GM12878 (cell line): Measurements from ENCODE around the gene DYNLL1. TPM values are rescaled to one million over a fixed set of nuclear protein-coding genes. Genes with fewer than 3 reads are reported as not detected.

Experiments
- ATF2 ChIP-seq: IDR thresholded peaks from 2 replicates; pipeline ENCODE4 v1.6.1; 2012; ENCODE audit warnings: low read length, inconsistent platforms
- BRCA1 ChIP-seq: IDR thresholded peaks from 2 replicates; pipeline ENCODE4 v1.6.1; 2011; ENCODE audit warnings: low read depth, low read length, improper control_type of control experiment
- CREM ChIP-seq: IDR thresholded peaks from 2 replicates; pipeline ENCODE4 v1.6.1; 2014; ENCODE audit warnings: antibody characterized with exemption, low read depth
- HCFC1 ChIP-seq: fragments of 150-350 bp; IDR thresholded peaks from 2 replicates; pipeline ENCODE4 v1.6.1; 2014; ENCODE audit warnings: low read length
- HDGF ChIP-seq: fragments of 450-650 bp; IDR thresholded peaks from 2 replicates; pipeline ENCODE4 v1.6.1; 2016; ENCODE audit warnings: antibody characterized with exemption
- IRF4 ChIP-seq: IDR thresholded peaks from 2 replicates; pipeline ENCODE4 v1.6.1; 2011; ENCODE audit warnings: low read depth, low read length
- KLF5 ChIP-seq: fragments of 450-650 bp; IDR thresholded peaks from 2 replicates; pipeline ENCODE4 v1.6.1; 2014; ENCODE audit warnings: mild to moderate bottlenecking; ENCODE audit not compliant: partially characterized antibody
- NFXL1 ChIP-seq: fragments of 450-650 bp; IDR thresholded peaks from 2 replicates; pipeline ENCODE4 v1.6.1; 2017; ENCODE audit warnings: antibody characterized with exemption, mild to moderate bottlenecking, borderline replicate concordance
- NR2C2 ChIP-seq: IDR thresholded peaks from 2 replicates; pipeline ENCODE4 v1.6.1; 2011; ENCODE audit warnings: borderline replicate concordance, low read depth; ENCODE audit not compliant: control insufficient read depth, insufficient read length
- PAX8 ChIP-seq: fragments of 450-650 bp; IDR thresholded peaks from 2 replicates; pipeline ENCODE4 v1.6.1; 2017; ENCODE audit warnings: mild to moderate bottlenecking, moderate library complexity
- POU2F2 ChIP-seq: IDR thresholded peaks from 3 replicates; pipeline ENCODE4 v1.6.1; 2011; ENCODE audit warnings: low read depth, mild to moderate bottlenecking, low read length, borderline replicate concordance
- RAD51 ChIP-seq: fragments of 450-650 bp; IDR thresholded peaks from 2 replicates; pipeline ENCODE4 v1.6.1; 2016; ENCODE audit warnings: moderate library complexity, mild to moderate bottlenecking, inconsistent platforms
- RELA ChIP-seq: fragments of 450-650 bp; IDR thresholded peaks from 2 replicates; pipeline ENCODE4 v1.8.0; 2014; ENCODE audit warnings: borderline replicate concordance; ENCODE audit not compliant: partially characterized antibody
- RUNX3 ChIP-seq: IDR thresholded peaks from 2 replicates; pipeline ENCODE4 v1.6.1; 2012; ENCODE audit warnings: low read length, inconsistent platforms
- SMARCA5 ChIP-seq: fragments of 450-650 bp; IDR thresholded peaks from 2 replicates; pipeline ENCODE4 v1.6.1; 2017; ENCODE audit warnings: mild to moderate bottlenecking
- SMC3 ChIP-seq: IDR thresholded peaks from 2 replicates; pipeline ENCODE4 v1.6.1; 2011; ENCODE audit warnings: low read length, improper control_type of control experiment, borderline replicate concordance
- SUPT20H ChIP-seq: IDR thresholded peaks from 2 replicates; pipeline ENCODE4 v1.6.1; 2011; ENCODE audit warnings: low read depth, mild to moderate bottlenecking, low read length, moderate library complexity, borderline replicate concordance; ENCODE audit not compliant: control insufficient read depth
- TAF1 ChIP-seq: IDR thresholded peaks from 2 replicates; pipeline ENCODE4 v1.6.1; 2011; ENCODE audit warnings: mild to moderate bottlenecking, low read depth, low read length, borderline replicate concordance
- TCF7 ChIP-seq: IDR thresholded peaks from 2 replicates; pipeline ENCODE4 v1.6.1; 2014; ENCODE audit warnings: antibody characterized with exemption, borderline replicate concordance
- ZZZ3 ChIP-seq: IDR thresholded peaks from 2 replicates; pipeline ENCODE4 v1.6.1; 2011; ENCODE audit warnings: low read depth; ENCODE audit not compliant: control insufficient read depth, insufficient read length
- polyA plus RNA-seq, 11 experiments: library from polyadenylated mRNA; depleted of rRNA in 4 of 11; unstranded in 6 of 11; stranded (reverse) in 5 of 11; fragments of >200 nt; fragmentation: Nextera tagmentation in 4 of 11; fragmentation: Illumina TruSeq in 1 of 11; extraction: Ambion mirVana in 4 of 11; extraction: Trizol in 1 of 11; gene quantifications; 1 replicate in 1 of 11; 2 replicates in 10 of 11; pipeline versions ENCODE4 v1.2.1 to v1.2.3, GENCODE V29; 2011 to 2016; ENCODE audit warnings: inconsistent platforms in 2 of 11, missing spikeins in 2 of 11, low read depth in 1 of 11
- total RNA-seq, 4 experiments: library from RNA; depleted of rRNA in 3 of 4; stranded (reverse); fragments of >200 nt in 3 of 4; fragmentation: Illumina TruSeq in 1 of 4; extraction: Trizol in 1 of 4; gene quantifications; 2 replicates each; pipeline versions ENCODE4 v1.2.1 to v1.2.3, GENCODE V29; 2013 to 2021
- TF ChIP-seq, protein P1 (sequence below): fragments of 450-650 bp; IDR thresholded peaks from 2 replicates; pipeline ENCODE4 v1.6.1; 2018; ENCODE audit warnings: mild to moderate bottlenecking, low read depth, moderate library complexity; ENCODE audit not compliant: partially characterized antibody
- TF ChIP-seq, protein P2 (sequence below): IDR thresholded peaks from 2 replicates; pipeline ENCODE4 v1.6.1; 2012; ENCODE audit warnings: low read depth, low read length, improper control_type of control experiment
- TF ChIP-seq, protein P3 (sequence below): IDR thresholded peaks from 2 replicates; pipeline ENCODE4 v1.6.1; 2012; ENCODE audit warnings: low read depth, low read length, improper control_type of control experiment
- TF ChIP-seq, protein P4 (sequence below): fragments of 450-650 bp; conservative IDR thresholded peaks from 2 replicates; pipeline ENCODE4 v1.6.1; 2017; ENCODE audit warnings: mild to moderate bottlenecking, moderate library complexity

Gene DYNLL1
- total and polyA plus RNA-seq, 10 of the 15 experiments (the other 5 are each of a cell fraction or from before 2014, with no cell fraction given) = 239 to 796 (median 379) TPM

DNA sequence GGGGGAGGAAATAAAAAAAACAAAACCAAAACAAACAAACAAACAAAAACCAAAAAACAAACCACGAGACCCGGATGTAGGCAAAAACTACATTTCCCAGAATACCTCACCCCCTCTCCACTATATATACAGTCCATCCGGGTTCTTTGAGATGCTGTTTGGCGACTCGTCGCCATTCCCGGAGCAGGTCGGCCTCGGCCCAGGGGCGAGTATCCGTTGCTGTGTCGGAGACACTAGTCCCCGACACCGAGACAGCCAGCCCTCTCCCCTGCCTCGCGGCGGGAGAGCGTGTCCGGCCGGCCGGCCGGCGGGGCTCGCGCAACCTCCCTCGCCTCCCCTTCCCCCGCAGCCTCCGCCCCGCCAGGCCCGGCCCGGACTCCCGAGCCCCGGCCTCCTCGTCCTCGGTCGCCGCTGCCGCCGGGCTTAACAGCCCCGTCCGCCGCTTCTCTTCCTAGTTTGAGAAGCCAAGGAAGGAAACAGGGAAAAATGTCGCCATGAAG is 38.3 kb downstream of the DYNLL1 start, which contains the start of gene RNF10 (continued):
- TF ChIP-seq RUNX3 (peak; percentile 75), BRCA1 (no peak), SMARCA5 (peak; percentile 63), RELA (no peak), ZZZ3 (no peak), TCF7 (no peak), TAF1 (peak; percentile 65), RAD51 (peak; percentile 71; the same call in 1 of the 2 replicates), POU2F2 (peak; percentile 83; the same call in 2 of the 3 replicates), HDGF (no peak), NFXL1 (no peak), HCFC1 (peak; percentile 84), IRF4 (no peak), CREM (peak; percentile 25; the same call in 1 of the 2 replicates), NR2C2 (no peak), SMC3 (no peak), SUPT20H (no peak), KLF5 (peak; percentile 47), ATF2 (no peak), PAX8 (no peak)
- TF ChIP-seq, protein P1, sequence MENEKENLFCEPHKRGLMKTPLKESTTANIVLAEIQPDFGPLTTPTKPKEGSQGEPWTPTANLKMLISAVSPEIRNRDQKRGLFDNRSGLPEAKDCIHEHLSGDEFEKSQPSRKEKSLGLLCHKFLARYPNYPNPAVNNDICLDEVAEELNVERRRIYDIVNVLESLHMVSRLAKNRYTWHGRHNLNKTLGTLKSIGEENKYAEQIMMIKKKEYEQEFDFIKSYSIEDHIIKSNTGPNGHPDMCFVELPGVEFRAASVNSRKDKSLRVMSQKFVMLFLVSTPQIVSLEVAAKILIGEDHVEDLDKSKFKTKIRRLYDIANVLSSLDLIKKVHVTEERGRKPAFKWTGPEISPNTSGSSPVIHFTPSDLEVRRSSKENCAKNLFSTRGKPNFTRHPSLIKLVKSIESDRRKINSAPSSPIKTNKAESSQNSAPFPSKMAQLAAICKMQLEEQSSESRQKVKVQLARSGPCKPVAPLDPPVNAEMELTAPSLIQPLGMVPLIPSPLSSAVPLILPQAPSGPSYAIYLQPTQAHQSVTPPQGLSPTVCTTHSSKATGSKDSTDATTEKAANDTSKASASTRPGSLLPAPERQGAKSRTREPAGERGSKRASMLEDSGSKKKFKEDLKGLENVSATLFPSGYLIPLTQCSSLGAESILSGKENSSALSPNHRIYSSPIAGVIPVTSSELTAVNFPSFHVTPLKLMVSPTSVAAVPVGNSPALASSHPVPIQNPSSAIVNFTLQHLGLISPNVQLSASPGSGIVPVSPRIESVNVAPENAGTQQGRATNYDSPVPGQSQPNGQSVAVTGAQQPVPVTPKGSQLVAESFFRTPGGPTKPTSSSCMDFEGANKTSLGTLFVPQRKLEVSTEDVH = no peak
- TF ChIP-seq, protein P2, sequence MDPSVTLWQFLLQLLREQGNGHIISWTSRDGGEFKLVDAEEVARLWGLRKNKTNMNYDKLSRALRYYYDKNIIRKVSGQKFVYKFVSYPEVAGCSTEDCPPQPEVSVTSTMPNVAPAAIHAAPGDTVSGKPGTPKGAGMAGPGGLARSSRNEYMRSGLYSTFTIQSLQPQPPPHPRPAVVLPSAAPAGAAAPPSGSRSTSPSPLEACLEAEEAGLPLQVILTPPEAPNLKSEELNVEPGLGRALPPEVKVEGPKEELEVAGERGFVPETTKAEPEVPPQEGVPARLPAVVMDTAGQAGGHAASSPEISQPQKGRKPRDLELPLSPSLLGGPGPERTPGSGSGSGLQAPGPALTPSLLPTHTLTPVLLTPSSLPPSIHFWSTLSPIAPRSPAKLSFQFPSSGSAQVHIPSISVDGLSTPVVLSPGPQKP = peak; percentile 40; the same call in 1 of the 2 replicates
- TF ChIP-seq, protein P3, sequence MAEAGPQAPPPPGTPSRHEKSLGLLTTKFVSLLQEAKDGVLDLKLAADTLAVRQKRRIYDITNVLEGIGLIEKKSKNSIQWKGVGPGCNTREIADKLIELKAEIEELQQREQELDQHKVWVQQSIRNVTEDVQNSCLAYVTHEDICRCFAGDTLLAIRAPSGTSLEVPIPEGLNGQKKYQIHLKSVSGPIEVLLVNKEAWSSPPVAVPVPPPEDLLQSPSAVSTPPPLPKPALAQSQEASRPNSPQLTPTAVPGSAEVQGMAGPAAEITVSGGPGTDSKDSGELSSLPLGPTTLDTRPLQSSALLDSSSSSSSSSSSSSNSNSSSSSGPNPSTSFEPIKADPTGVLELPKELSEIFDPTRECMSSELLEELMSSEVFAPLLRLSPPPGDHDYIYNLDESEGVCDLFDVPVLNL = 0 out of 2 replicates have a peak, but pooled peaks have one; percentile 40
- TF ChIP-seq, protein P4, sequence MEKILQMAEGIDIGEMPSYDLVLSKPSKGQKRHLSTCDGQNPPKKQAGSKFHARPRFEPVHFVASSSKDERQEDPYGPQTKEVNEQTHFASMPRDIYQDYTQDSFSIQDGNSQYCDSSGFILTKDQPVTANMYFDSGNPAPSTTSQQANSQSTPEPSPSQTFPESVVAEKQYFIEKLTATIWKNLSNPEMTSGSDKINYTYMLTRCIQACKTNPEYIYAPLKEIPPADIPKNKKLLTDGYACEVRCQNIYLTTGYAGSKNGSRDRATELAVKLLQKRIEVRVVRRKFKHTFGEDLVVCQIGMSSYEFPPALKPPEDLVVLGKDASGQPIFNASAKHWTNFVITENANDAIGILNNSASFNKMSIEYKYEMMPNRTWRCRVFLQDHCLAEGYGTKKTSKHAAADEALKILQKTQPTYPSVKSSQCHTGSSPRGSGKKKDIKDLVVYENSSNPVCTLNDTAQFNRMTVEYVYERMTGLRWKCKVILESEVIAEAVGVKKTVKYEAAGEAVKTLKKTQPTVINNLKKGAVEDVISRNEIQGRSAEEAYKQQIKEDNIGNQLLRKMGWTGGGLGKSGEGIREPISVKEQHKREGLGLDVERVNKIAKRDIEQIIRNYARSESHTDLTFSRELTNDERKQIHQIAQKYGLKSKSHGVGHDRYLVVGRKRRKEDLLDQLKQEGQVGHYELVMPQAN = peak; percentile 67
